Ectodermal cell (in vitro differentiated cells): ENCODE data around the gene AGBL4.

Experiments used
- H3K27ac ChIP-seq: 2 replicates; pipeline ENCODE4 v1.7.0; 2013; ENCODE audit warnings: mild to moderate bottlenecking, low read depth, low read length; ENCODE audit not compliant: insufficient read depth, poor library complexity, severe bottlenecking
- H3K27me3 ChIP-seq: 2 replicates; pipeline ENCODE4 v1.7.0; 2013; ENCODE audit warnings: mild to moderate bottlenecking, low read length; ENCODE audit not compliant: insufficient read depth, control insufficient read depth, poor library complexity, severe bottlenecking
- H3K36me3 ChIP-seq: one replicate; pipeline ENCODE4 v1.7.0; 2013; ENCODE audit warnings: low read length; ENCODE audit not compliant: control insufficient read depth, insufficient read depth
- H3K4me1 ChIP-seq: one replicate; pipeline ENCODE4 v1.7.0; 2013; ENCODE audit warnings: low read length; ENCODE audit not compliant: control insufficient read depth, insufficient read depth
- H3K4me3 ChIP-seq: 2 replicates; pipeline ENCODE4 v1.7.0; 2013; ENCODE audit warnings: low read depth, low read length, control low read depth; ENCODE audit not compliant: insufficient read depth
- H3K9me3 ChIP-seq: 2 replicates; pipeline ENCODE4 v1.7.0; 2013; ENCODE audit warnings: mild to moderate bottlenecking, low read length, moderate library complexity; ENCODE audit not compliant: control insufficient read depth
- WGBS, 2 experiments: methylation state at CpG; one replicate each; pipeline ENCODE4 v1.1.7; 2013; ENCODE audit warnings: missing lambda C conversion rate in 2 of 2; 5-methylcytosine and 5-hydroxymethylcytosine counted together

Gene AGBL4

DNA sequence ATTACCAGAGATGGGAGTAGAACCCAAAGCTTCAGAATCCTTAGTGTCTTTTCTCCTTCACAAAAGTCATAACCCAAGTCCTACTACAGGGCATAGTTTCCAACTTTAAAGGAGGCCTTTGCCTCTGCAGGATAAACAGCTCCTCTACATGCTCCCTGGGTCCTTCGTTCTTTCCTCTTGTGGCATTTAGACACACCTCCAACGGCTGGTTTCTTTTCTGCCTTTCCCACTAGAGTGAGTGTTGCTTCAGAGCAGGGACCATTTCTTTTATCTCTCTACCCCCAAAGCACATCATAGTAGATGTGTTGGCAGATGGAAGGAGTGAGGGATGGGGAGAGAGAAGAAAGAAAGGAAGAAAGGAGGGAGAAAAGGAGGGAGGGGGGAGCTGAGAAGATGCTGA lies 1407.0 kb downstream of the AGBL4 start:
- 67 to 73% methylated on average over 2 of the region's 2 CpGs for WGBS, 2 experiments
- Histone ChIP-seq H3K27ac (no peak overlapping the region), H3K36me3 (no peaks in the 10 kb centered on the region), H3K4me3 (no peak overlapping the region), H3K9me3 (no peaks in the 10 kb centered on the region), H3K27me3 (no peaks in the 10 kb centered on the region), H3K4me1 (peaks cover 6% of the 10 kb centered on the region)

DNA sequence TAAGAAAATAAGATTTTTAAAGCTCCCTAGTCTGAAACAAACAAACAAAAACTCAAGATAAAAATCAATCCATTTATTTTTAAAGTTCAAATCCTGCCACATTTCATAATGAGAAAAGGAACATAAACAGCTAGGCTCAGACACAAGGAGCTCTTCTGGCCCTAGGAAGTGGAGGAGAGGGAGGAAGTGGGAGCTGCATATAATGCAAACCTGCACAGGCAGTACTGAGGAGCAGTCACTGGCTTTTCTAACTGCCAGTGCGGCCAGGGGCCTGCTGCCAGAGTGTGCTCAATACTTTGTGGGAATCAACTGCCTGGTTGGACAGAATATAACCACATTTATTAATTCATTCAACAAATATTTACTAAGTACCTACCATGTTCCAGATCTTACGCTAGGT lies 1411.9 kb downstream of the AGBL4 start:
- Histone ChIP-seq H3K27ac (peak overlapping the region; percentile 16), H3K4me1 (peaks cover 13% of the 10 kb centered on the region), H3K4me3 (no peak overlapping the region), H3K36me3 (no peaks in the 10 kb centered on the region), H3K27me3 (no peaks in the 10 kb centered on the region), H3K9me3 (no peaks in the 10 kb centered on the region)
- 93 to 99% methylated on average over 2 of the region's 2 CpGs for WGBS, 2 experiments

- Histone ChIP-seq H3K27ac (peak overlapping the region; percentile 63), H3K27me3 (no peaks in the 10 kb centered on the region), H3K9me3 (no peaks in the 10 kb centered on the region), H3K4me3 (no peak overlapping the region), H3K36me3 (no peaks in the 10 kb centered on the region), H3K4me1 (peaks cover 11% of the 10 kb centered on the region)
- 67 to 77% methylated on average over 3 of the region's 3 CpGs for WGBS, 2 experiments
These were observed 1412.9 kb downstream of the AGBL4 start for GRCh38 chr1:48610628-48611542.

DNA sequence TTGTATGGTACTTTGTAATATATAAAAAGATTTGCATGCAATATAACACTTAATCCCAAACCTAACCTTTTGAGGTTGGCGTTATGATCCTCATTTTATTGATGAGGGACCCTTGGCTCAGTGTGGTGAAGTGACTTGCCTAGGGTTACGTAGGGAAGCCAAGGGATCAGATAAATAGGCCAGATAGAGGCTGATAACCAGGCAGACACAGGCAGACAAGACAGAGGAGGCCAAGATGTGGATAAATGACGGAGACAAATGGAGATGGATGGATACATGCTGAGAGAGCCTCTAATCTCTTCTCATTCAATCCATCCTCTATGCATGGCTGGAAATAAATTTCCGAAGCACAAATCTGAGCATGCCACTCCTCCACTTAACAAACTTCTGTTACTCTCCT lies 1414.9 kb downstream of the AGBL4 start:
- WGBS, 2 experiments, result 80 to 91% methylated on average over 4 of the region's 4 CpGs

DNA sequence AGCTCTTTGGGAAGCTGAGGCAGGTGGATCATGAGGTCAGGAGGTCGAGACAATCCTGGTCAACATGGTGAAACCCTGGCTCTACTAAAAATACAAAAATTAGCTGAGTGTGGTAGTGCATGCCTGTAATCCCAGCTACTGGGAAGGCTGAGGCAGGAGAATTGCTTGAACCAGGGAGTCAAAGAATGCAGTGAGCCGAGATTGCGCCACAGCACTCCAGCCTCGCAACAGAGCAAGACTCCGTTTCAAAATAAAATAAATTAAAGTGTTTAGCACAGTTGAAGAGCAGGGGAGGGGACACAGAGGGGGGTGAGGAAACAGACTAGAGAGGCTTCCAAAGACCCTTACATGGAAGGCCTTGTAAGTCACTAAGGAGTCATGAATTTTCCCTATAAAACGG lies 1420.5 kb downstream of the AGBL4 start:
- H3K4me1 ChIP-seq, result no peaks in the 10 kb centered on the region
- H3K36me3 ChIP-seq, result no peaks in the 10 kb centered on the region
- H3K27ac ChIP-seq, result no peak overlapping the region
- no peaks in the 10 kb centered on the region for H3K9me3 ChIP-seq
- no peaks in the 10 kb centered on the region for H3K27me3 ChIP-seq
- H3K4me3 ChIP-seq, result no peak overlapping the region
- 84 to 85% methylated on average over 5 to 6 of the region's 6 CpGs for WGBS, 2 experiments

More for the DNA sequence above, 1414.9 kb downstream of the AGBL4 start:
- Histone ChIP-seq H3K27ac (no peak overlapping the region), H3K36me3 (no peaks in the 10 kb centered on the region), H3K9me3 (no peaks in the 10 kb centered on the region), H3K4me3 (no peak overlapping the region), H3K27me3 (no peaks in the 10 kb centered on the region), H3K4me1 (peaks cover 11% of the 10 kb centered on the region)

- no peak overlapping the region for H3K4me3 ChIP-seq
- 92 to 95% methylated on average over 3 to 4 of the region's 4 CpGs for WGBS, 2 experiments
- no peaks in the 10 kb centered on the region for H3K9me3 ChIP-seq
These were observed 1421.4 kb downstream of the AGBL4 start for GRCh38 chr1:48602349-48602748.

DNA sequence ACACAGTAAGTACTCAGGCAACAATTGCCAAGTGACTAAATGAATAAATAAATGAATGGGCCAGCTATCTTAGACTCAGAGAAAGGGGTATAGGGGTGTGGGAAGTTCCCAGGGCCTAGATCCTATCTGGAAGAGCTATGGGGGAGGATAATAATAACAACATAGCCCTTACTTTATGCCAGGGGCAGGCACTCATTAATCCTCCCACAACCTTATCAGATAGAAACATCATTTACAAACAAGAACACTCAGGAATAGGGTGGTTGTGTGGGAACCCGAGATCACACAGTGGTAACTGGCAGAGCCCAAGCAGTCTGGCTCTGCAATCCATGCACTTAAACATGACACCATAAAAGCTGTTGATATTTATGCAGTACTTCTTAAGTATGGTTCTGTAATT lies 1423.6 kb downstream of the AGBL4 start:
- Histone ChIP-seq H3K27me3 (no peaks in the 10 kb centered on the region), H3K4me3 (no peak overlapping the region), H3K9me3 (no peaks in the 10 kb centered on the region), H3K4me1 (peaks cover 10% of the 10 kb centered on the region), H3K36me3 (no peaks in the 10 kb centered on the region), H3K27ac (no peak overlapping the region)
- 87% methylated on average over 1 of the region's 1 CpG; no CpG with 5 or more reads in 1 of the 2 experiments for WGBS, 2 experiments

More at GRCh38 chr1:48602349-48602748, 1421.4 kb downstream of the AGBL4 start:
- H3K4me1 ChIP-seq, result no peaks in the 10 kb centered on the region
- no peak overlapping the region for H3K27ac ChIP-seq
- H3K27me3 ChIP-seq, result no peaks in the 10 kb centered on the region
- H3K36me3 ChIP-seq, result no peaks in the 10 kb centered on the region

- H3K4me3 ChIP-seq, result no peak overlapping the region
- peaks cover 17% of the 10 kb centered on the region for H3K4me1 ChIP-seq
- no peaks in the 10 kb centered on the region for H3K9me3 ChIP-seq
- no peak overlapping the region for H3K27ac ChIP-seq
- no peaks in the 10 kb centered on the region for H3K36me3 ChIP-seq
- no peaks in the 10 kb centered on the region for H3K27me3 ChIP-seq
These were observed 1426.1 kb downstream of the AGBL4 start for GRCh38 chr1:48597663-48598062.

DNA sequence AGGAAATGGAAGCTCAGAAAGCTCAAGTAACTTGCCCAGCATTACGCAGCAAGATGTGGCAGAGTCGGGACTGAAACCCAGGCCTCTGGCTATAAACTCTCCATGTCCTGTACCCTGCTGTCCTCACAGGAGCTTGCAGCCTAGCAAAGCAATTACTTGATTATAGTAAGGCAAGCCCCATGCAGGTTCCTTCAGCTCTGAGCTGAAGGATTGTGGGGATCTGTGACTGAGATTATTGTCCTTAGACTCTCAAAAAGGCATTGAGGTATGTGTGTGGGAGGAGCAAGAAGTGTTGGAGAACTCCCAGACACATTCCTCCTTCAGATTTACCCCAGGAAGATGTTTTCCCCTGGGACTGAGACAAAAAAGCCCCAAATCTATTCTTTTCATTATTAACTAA lies 1427.7 kb downstream of the AGBL4 start:
- Histone ChIP-seq H3K4me1 (peaks cover 17% of the 10 kb centered on the region), H3K27me3 (no peaks in the 10 kb centered on the region), H3K9me3 (no peaks in the 10 kb centered on the region), H3K27ac (peak overlapping the region; percentile 80), H3K36me3 (no peaks in the 10 kb centered on the region), H3K4me3 (no peak overlapping the region)
- 46 to 66% methylated on average over 2 of the region's 2 CpGs for WGBS, 2 experiments

GRCh38 chr1:48595613-48596012 lies 1428.1 kb downstream of the AGBL4 start:
- 84 to 87% methylated on average over 5 of the region's 5 CpGs for WGBS, 2 experiments
- H3K4me1 ChIP-seq, result peaks cover 17% of the 10 kb centered on the region
- peak overlapping the region; percentile 80 for H3K27ac ChIP-seq

More at GRCh38 chr1:48595613-48596012, 1428.1 kb downstream of the AGBL4 start:
- no peak overlapping the region for H3K4me3 ChIP-seq
- no peaks in the 10 kb centered on the region for H3K36me3 ChIP-seq
- no peaks in the 10 kb centered on the region for H3K27me3 ChIP-seq
- no peaks in the 10 kb centered on the region for H3K9me3 ChIP-seq
